Stimulated activated CD8-positive, alpha-beta memory T cell treated with anti-CD3 and anti-CD28 coated beads, Interleukin-15, amount 100 ng/mL, for 1 hour (primary cell): ENCODE results near the gene YY1AP1.
"Not testable (repeated sequence)": the region's sequence is repeated elsewhere in the genome, so short reads cannot be mapped to it uniquely, and the experiment has no call there.

Experiments used
- DNase-seq: peaks from one replicate; pipeline ENCODE4 v3.0.0-alpha.2; 2020; ENCODE audit warnings: low read depth

The YY1AP1 gene

GRCh38 chr1:155695608-155696007, 7.0 kb upstream of the YY1AP1 start:
- no peak for DNase-seq

- DNase-seq, result no peak
Observed at GRCh38 chr1:155695072-155695471, 6.5 kb upstream of the YY1AP1 start.

DNA sequence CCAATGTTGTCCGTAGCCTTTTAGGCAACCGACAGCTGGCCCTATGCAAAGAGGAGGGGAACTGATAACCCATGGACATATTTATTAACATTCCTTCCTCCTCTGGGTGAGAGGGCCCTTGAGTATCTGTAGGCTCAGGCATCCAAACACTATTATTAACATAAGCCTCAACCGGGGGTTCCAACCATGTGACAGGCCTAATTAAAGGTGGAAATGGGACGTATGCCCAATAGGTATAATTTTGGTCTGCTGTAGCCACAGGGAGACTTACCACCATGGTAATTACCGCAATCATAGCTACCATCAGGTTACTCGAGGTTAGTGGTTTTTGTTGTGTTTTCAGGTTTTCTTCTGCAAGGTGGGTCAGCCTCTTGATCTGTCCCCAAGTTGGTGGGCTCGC, 5.6 kb upstream of the YY1AP1 start:
- no peak for DNase-seq

- DNase-seq, result no peak
Observed at GRCh38 chr1:155691992-155692528, 3.5 kb upstream of the YY1AP1 start.

GRCh38 chr1:155689081-155689607, 570 bp upstream of the YY1AP1 start, which contains the start of gene DAP3:
Gene DAP3 (plus strand): TSS chr1:155689091. CDS start chr1:155709780, 20,689 bp downstream.
- DNase-seq, result not testable (repeated sequence)

GRCh38 chr1:155687705-155688323, 760 bp downstream of the YY1AP1 start:
- DNase-seq, result not testable (repeated sequence)

GRCh38 chr1:155681776-155682175, 6.8 kb downstream of the YY1AP1 start:
- no peak for DNase-seq

DNA sequence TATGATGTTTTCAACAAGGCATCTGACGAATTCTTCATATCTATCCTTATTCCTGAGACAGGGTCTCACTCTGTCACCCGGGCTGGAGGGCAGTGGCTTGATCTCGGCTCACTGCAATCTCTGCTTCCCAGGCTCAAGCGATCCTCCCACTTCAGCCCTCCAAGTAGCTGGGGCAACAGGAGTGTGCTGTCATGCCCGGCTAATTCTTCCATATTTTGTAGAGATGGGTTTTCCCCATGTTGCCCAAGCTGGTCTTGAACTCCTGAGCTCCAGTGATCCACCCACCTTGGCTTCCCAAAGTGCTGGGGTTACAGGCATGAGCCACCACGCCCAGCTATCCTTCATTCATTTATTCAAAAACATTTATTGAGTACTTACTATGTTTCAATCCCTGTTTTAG, 8.0 kb downstream of the YY1AP1 start:
- DNase-seq, result no peak

DNA sequence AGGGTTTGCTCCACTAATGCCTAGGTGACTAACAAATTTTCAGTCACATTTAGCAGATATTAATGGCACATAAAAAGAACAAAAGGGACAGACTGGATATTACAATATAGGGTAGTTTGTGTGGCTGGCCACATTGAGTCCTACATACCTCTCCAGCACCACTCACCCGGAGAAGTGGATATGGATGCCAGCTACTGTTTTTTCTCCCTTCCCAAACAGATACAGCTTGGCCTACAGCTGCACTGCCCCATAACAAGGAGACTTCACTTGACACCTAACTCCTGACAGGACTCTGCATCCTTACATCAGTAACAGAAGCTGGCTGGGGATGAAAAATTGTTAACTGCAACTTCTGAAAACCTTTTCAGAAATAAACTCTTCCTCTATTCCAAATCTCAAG, 9.6 kb downstream of the YY1AP1 start:
- not testable (repeated sequence) for DNase-seq

GRCh38 chr1:155678027-155678426, 10.5 kb downstream of the YY1AP1 start:
- no peak for DNase-seq

- no peak for DNase-seq
Observed at GRCh38 chr1:155673003-155673402, 15.6 kb downstream of the YY1AP1 start.

DNA sequence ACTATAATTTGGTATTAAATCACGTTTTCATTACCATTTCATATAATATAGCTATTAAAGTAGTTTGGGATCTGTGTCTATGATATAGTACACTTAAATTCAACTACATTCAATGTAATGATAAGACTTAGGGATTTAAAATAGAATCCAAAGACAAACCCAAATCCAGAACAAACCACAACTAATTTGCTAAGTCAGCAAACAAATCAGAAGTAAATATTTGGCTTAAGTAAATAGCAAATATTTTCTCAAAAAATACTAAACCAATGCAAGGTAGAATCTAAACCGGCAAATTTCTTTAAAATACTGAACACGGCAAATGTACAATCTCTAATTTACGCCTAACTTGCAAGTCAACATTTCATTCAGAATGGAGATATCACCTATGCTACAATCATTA, 16.8 kb downstream of the YY1AP1 start:
- no peak for DNase-seq

DNA sequence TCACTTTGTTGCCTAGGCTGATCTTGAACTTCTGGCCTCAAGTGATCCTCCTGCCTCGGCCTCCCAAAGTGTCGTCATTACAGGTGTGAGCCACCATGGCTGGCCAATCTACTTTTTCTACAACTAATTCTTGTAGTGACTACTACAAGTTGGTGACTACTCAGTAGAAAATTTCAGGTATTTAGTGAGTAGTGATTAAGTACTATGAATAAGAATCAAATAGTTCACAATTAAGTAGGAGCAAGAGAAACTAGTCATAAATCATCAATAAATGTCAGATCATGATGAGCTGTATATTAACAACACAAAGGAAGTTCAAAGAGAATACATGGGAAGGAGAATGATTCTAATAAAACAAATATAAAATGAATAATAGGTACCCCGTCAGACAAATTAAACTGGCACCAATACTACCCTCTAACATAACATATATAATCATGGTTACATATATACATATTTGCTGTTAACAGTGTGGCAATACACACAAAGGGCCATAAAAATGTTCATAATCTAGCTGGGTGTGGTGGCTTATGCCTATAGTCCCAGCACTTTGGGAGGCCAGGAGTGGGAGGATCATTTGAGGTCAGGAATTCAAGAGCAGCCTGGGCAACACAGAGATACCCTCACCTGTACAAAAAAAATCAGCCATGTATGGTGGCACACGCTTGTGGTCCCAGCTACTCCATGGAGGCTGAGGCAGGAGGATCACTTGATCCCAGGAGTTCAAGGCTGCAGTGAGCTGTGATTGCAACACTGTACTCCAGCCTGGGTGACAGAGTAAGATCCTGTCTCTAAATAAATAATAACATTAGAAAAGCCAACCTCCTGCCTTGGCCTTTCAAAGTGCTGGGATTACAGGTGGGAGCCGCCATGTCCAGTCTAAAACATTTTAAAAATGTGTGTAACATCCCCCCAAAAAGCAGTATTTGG, 19.1 kb downstream of the YY1AP1 start:
- no peak for DNase-seq

GRCh38 chr1:155661239-155661638, 27.3 kb downstream of the YY1AP1 start:
- DNase-seq, result not testable (repeated sequence)

- DNase-seq, result no peak
Observed at GRCh38 chr1:155657463-155657862, 31.1 kb downstream of the YY1AP1 start.

DNA sequence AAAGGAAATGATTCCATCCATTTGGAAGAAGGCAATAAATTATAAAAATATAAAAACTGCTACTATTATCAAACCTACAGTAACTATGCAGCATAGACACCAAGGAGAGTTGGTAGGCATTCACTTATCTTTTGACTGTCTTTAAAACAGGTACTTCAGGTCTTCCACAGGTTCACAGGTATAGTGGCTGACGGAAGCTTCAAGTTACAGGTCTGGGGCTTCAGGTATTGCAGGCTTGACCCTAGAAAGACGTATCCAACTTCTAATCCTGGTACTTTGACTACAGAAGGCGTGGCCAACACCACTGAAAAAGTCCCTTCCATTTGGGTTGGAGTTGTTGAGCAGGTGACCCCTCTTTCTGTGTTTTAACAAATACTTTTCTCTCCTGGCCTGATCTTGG, 35.6 kb downstream of the YY1AP1 start:
- no peak for DNase-seq

- no peak for DNase-seq
Observed at GRCh38 chr1:155651861-155652661, 36.5 kb downstream of the YY1AP1 start.

DNA sequence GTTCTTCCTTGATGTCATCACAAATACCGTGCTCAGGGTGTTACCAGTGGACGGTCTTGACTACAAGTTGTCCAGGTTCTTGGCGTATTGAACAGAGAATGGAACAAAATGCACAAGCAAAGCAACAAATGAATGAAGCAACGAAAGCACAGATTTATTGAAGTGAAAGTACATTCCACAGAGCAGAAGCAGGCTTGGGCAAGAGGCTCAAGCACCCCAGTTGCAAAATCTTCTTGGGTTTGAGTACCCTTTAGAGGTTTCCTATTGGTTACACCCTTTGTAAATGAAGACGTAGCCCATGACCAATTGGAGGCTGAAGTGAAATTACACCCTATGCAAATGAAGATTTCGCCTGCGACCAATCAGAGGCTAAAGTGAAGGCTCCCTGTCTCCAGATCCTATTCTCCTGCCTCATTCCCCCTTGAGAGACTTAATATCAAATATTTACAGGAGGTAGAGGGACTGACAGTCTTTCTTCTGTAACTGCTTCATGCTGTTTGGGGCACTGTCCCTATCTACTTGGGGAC, 38.3 kb downstream of the YY1AP1 start:
- DNase-seq, result no peak

GRCh38 chr1:155649676-155650075, 38.9 kb downstream of the YY1AP1 start:
- DNase-seq, result no peak

DNA sequence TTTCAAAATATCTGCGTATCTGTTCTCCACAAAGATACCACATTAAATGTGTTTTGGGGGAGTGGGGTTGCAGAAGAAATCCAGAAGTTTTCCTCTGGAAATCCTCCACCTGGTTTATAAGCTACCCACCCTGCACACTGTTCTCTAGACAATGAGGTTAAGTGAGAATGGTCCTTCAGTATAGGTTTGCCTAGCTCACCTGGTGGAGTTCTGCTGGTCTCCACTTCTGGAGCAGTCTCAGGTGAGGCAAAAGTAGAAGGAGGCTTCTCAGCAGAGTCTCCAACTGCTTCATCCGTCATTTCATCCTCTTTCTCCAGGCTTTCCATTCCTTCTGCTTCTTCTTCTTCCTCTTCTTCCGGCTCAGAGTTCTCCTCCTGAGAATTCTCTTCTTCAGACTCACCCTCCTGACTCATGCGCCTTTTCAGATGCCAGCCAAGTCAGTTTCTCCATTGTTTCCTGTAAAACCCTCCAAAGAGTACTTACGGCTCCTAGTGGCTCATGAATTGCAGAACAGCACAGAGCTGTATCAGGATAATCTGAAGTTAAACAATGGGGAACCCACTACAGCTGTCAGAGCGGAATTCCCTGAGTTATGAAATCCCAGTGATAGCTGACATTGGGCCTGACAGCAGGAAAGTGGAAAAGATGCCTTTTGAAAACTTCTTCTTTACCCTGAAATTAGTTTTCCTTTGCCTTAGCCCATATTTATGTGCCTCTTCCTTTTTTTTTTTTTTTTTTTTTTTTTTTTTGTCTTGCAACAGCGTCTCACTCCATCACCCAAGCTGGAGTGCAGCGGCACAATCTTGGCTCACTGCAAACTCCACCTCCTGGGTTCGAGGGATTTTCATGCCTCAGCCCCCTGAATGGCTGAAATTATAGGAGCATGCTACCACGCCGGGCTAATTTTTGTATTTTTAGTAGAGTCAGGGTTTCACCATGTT, 40.1 kb downstream of the YY1AP1 start:
- no peak for DNase-seq

DNA sequence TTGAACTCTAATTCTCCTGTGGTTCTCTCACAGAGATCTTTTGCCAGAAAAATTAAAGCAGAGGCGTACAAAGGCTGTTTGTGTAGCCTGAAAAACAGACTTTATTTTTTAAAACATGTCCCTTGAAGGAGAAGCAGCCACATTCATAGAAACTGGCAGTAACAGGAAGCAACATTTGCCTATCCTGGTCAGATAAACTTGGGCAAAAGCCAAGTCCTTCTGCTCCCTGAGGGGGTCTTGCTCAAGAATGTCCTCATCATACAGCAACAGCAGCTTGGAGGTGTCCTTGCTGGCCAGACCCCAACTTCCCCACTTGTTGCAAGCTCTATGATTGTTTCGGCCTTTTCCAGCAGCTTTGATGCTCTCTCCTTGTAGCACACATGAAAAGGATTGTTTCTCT, 42.3 kb downstream of the YY1AP1 start:
- DNase-seq, result no peak
